ENCODE data around the gene CRAT. TPM values are rescaled to one million over a fixed set of nuclear protein-coding genes. Genes with fewer than 3 reads are reported as not detected.
"Not testable (repeated sequence)": the region's sequence is repeated elsewhere in the genome, so short reads cannot be mapped to it uniquely, and the experiment has no call there.

CRAT gene
- total and polyA plus RNA-seq, 12 donors, result 19.5 to 84.7 (median 72.1) TPM

- DNase-seq (no peak), ATAC-seq (no peak)
- TF ChIP-seq CTCF (IDR thresholded peaks at IDR 0.05), result no peak
- Histone ChIP-seq H3K4me1 (peaks cover 0 to 12% (median 4%) of the 10 kb centered on the region in 9 donors), H3K9me3 (no peaks in the 10 kb centered on the region), H3K4me3 (no peak overlapping the region), H3K27me3 (no peaks in the 10 kb centered on the region), H3K27ac (no peak overlapping the region), H3K36me3 (peaks cover 0 to 69% (median 26%) of the 10 kb centered on the region in 9 donors)
- intact Hi-C loops (cut with DNase I), result no loop called here
- WGBS, 2 donors, result 94 to 100% methylated on average over 1 of the region's 1 CpG
Observed at GRCh38 chr9:129122133-129122532, 11.5 kb upstream of the CRAT start.

GRCh38 chr9:129121483-129121882 lies 10.9 kb upstream of the CRAT start:
- ATAC-seq, result no peak
- WGBS, 2 donors, result 55 to 59% methylated on average over 3 of the region's 3 CpGs

GRCh38 chr9:129118799-129119198 lies 8.2 kb upstream of the CRAT start:
- H3K4me1 ChIP-seq, result peaks cover 0 to 23% (median 7%) of the 10 kb centered on the region in 9 donors
- no peaks in the 10 kb centered on the region for H3K27me3 ChIP-seq
- no peak for ATAC-seq
- intact Hi-C loops (cut with DNase I), result no loop called here
- TF ChIP-seq CTCF (IDR thresholded peaks at IDR 0.05), result no peak
- H3K9me3 ChIP-seq, result no peaks in the 10 kb centered on the region
- H3K27ac ChIP-seq, result no peak overlapping the region
- no peak overlapping the region for H3K4me3 ChIP-seq
- DNase-seq, result no peak
- peaks cover 0 to 39% (median 16%) of the 10 kb centered on the region in 9 donors for H3K36me3 ChIP-seq
- WGBS, 2 donors, result 65 to 74% methylated on average over 4 of the region's 4 CpGs

More at GRCh38 chr9:129121483-129121882, 10.9 kb upstream of the CRAT start:
- Histone ChIP-seq H3K36me3 (peaks cover 0 to 62% (median 26%) of the 10 kb centered on the region in 9 donors), H3K4me1 (peaks cover 0 to 7% (median 0%) of the 10 kb centered on the region in 9 donors), H3K4me3 (no peak overlapping the region), H3K9me3 (no peaks in the 10 kb centered on the region), H3K27ac (no peak overlapping the region), H3K27me3 (no peaks in the 10 kb centered on the region)
- intact Hi-C loops (cut with DNase I), result no loop called here
- no peak for TF ChIP-seq CTCF (IDR thresholded peaks at IDR 0.05)
- no peak for DNase-seq

GRCh38 chr9:129113645-129114304 lies 3.2 kb upstream of the CRAT start:
- H3K36me3 ChIP-seq, result no peaks in the 10 kb centered on the region
- DNase-seq (no peak), ATAC-seq (no peak)
- no peaks in the 10 kb centered on the region for H3K27me3 ChIP-seq
- 88 to 90% methylated on average over 17 of the region's 17 CpGs for WGBS, 2 donors
- no peaks in the 10 kb centered on the region for H3K9me3 ChIP-seq
- H3K4me1 ChIP-seq, result peaks cover 0 to 50% (median 28%) of the 10 kb centered on the region in 9 donors
- H3K4me3 ChIP-seq, result no peak overlapping the region
- H3K27ac ChIP-seq, result peak overlapping the region in 2 of 10 donors; percentile 31 to 36
- intact Hi-C loops (cut with DNase I), result no loop called here
- TF ChIP-seq CTCF (IDR thresholded peaks at IDR 0.05), result no peak

GRCh38 chr9:129112526-129112925 lies 1.9 kb upstream of the CRAT start:
- DNase-seq; H3K27me3 ChIP-seq; H3K27ac ChIP-seq; H3K36me3 ChIP-seq; ATAC-seq; intact Hi-C loops (cut with DNase I); H3K9me3 ChIP-seq: not testable (repeated sequence)
- peaks cover 0 to 52% (median 30%) of the 10 kb centered on the region in 9 donors for H3K4me1 ChIP-seq
- peak overlapping the region in 6 of 10 donors; percentile 75 to 98 (median 90) for H3K4me3 ChIP-seq
- 93 to 94% methylated on average over 17 of the region's 17 CpGs for WGBS, 2 donors
